ENCODE results near the gene RNASEH1. TPM values are rescaled to one million over a fixed set of nuclear protein-coding genes. Genes with fewer than 3 reads are reported as not detected.

Gene RNASEH1
- total and polyA plus RNA-seq, 2 of the 13 experiments (the other 11 are each of a cell fraction or from before 2014, with no cell fraction given): 14.5 to 57.4 TPM

DNA sequence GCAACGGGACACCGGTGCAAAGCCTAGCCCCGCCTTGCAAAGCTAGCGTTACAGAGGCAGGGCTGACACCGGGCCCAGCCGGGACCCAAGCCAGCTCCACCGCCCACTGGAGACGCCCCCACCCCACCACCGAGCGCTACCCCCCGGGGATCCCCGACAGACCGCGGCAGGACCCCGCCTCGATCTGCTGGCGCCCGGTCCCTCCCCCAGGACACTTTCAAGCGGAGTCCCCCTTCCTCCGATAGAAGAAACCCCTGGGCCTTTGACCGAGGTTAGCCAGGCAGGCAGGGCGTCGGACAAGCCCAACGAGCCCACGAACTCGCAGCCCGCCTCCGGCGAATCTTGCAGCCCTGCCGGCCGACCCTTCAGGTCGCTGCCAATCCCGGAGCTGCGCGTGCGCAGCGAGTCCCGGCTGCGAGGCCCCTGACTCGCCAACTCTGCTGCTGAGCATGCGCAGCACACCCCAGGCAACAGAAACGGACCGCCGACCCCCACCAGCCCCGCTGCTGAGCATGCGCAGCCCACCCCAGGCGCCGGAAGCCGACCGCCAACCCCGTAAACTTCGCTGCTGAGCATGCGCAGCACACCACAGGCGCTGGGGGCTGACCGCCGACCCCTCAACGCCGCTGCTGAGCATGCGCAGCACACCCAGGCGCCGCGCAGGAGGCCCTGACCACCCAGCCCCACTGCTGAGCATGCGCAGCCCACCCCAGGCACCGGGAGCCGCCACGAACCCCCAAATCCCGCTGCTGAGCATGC lies 39.5 kb downstream of the RNASEH1 start (continued):
- TF ChIP-seq, protein P1, sequence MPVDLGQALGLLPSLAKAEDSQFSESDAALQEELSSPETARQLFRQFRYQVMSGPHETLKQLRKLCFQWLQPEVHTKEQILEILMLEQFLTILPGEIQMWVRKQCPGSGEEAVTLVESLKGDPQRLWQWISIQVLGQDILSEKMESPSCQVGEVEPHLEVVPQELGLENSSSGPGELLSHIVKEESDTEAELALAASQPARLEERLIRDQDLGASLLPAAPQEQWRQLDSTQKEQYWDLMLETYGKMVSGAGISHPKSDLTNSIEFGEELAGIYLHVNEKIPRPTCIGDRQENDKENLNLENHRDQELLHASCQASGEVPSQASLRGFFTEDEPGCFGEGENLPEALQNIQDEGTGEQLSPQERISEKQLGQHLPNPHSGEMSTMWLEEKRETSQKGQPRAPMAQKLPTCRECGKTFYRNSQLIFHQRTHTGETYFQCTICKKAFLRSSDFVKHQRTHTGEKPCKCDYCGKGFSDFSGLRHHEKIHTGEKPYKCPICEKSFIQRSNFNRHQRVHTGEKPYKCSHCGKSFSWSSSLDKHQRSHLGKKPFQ (CRISPR knock-in tag; IDR thresholded peaks at IDR 0.05; ENCODE audit: insufficient replicate concordance): no peak
- TF ChIP-seq, protein P2, sequence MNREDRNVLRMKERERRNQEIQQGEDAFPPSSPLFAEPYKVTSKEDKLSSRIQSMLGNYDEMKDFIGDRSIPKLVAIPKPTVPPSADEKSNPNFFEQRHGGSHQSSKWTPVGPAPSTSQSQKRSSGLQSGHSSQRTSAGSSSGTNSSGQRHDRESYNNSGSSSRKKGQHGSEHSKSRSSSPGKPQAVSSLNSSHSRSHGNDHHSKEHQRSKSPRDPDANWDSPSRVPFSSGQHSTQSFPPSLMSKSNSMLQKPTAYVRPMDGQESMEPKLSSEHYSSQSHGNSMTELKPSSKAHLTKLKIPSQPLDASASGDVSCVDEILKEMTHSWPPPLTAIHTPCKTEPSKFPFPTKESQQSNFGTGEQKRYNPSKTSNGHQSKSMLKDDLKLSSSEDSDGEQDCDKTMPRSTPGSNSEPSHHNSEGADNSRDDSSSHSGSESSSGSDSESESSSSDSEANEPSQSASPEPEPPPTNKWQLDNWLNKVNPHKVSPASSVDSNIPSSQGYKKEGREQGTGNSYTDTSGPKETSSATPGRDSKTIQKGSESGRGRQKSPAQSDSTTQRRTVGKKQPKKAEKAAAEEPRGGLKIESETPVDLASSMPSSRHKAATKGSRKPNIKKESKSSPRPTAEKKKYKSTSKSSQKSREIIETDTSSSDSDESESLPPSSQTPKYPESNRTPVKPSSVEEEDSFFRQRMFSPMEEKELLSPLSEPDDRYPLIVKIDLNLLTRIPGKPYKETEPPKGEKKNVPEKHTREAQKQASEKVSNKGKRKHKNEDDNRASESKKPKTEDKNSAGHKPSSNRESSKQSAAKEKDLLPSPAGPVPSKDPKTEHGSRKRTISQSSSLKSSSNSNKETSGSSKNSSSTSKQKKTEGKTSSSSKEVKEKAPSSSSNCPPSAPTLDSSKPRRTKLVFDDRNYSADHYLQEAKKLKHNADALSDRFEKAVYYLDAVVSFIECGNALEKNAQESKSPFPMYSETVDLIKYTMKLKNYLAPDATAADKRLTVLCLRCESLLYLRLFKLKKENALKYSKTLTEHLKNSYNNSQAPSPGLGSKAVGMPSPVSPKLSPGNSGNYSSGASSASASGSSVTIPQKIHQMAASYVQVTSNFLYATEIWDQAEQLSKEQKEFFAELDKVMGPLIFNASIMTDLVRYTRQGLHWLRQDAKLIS (CRISPR knock-in tag; IDR thresholded peaks at IDR 0.05): peak; percentile 54; the same call in 1 of the 2 replicates
- 0 out of 2 replicates have a peak, but pooled peaks have one; percentile 25 for TF ChIP-seq ZNF761 (CRISPR knock-in tag; conservative IDR thresholded peaks at IDR 0.05)
- no peak; the same call in 1 of the 2 replicates for TF ChIP-seq HOXA9 (CRISPR knock-in tag; IDR thresholded peaks at IDR 0.05; ENCODE audit: borderline replicate concordance)
- TF ChIP-seq KDM5B (CRISPR knock-in tag; IDR thresholded peaks at IDR 0.05; ENCODE audit: borderline replicate concordance): 0 out of 2 replicates have a peak, but pooled peaks have one; percentile 7
- TF ChIP-seq, protein P3, sequence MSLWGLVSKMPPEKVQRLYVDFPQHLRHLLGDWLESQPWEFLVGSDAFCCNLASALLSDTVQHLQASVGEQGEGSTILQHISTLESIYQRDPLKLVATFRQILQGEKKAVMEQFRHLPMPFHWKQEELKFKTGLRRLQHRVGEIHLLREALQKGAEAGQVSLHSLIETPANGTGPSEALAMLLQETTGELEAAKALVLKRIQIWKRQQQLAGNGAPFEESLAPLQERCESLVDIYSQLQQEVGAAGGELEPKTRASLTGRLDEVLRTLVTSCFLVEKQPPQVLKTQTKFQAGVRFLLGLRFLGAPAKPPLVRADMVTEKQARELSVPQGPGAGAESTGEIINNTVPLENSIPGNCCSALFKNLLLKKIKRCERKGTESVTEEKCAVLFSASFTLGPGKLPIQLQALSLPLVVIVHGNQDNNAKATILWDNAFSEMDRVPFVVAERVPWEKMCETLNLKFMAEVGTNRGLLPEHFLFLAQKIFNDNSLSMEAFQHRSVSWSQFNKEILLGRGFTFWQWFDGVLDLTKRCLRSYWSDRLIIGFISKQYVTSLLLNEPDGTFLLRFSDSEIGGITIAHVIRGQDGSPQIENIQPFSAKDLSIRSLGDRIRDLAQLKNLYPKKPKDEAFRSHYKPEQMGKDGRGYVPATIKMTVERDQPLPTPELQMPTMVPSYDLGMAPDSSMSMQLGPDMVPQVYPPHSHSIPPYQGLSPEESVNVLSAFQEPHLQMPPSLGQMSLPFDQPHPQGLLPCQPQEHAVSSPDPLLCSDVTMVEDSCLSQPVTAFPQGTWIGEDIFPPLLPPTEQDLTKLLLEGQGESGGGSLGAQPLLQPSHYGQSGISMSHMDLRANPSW (CRISPR knock-in tag; IDR thresholded peaks at IDR 0.05; ENCODE audit: borderline replicate concordance): no peak
- TF ChIP-seq YEATS2 (CRISPR knock-in tag; IDR thresholded peaks at IDR 0.05; ENCODE audit: borderline replicate concordance): no peak
- peak; percentile 79 for TF ChIP-seq ZC3H13 (CRISPR knock-in tag; IDR thresholded peaks at IDR 0.05)
- TF ChIP-seq ZNF660 (CRISPR knock-in tag; IDR thresholded peaks at IDR 0.05; ENCODE audit: borderline replicate concordance, low read depth): 0 out of 2 replicates have a peak, but pooled peaks have one; percentile 41
- peak; percentile 63; the same call in 1 of the 2 replicates for TF ChIP-seq FOXJ3 (CRISPR knock-in tag; IDR thresholded peaks at IDR 0.05; ENCODE audit: borderline replicate concordance)
- TF ChIP-seq RAD21 (CRISPR knock-in tag; IDR thresholded peaks at IDR 0.05): peak; percentile 40
- TF ChIP-seq HIVEP1 (CRISPR knock-in tag; IDR thresholded peaks at IDR 0.05): peak; percentile 76; the same call in 1 of the 2 replicates

Measured in HepG2 (cell line).